Vagina (tissue), 2 donors: Measurements from ENCODE around the gene DOCK8. TPM values are rescaled to one million over a fixed set of nuclear protein-coding genes. Genes with fewer than 3 reads are reported as not detected.

ENCODE experiments used
- DNase-seq, 2 donors: peaks; one replicate each; pipeline ENCODE4 v3.0.0-alpha.2; 2017; ENCODE audit errors: extremely low spot score in 2 of 2
- H3K27ac ChIP-seq: fragments of 200-600 bp; sonication (generic); one replicate; pipeline ENCODE4 v1.5.1; 2019
- H3K27me3 ChIP-seq: fragments of 200-600 bp; sonication (generic); one replicate; pipeline ENCODE4 v1.5.1; 2019
- H3K36me3 ChIP-seq, 2 donors: fragments of 200-600 bp; sonication (generic); one replicate each; pipeline ENCODE4 v1.5.1; 2017 to 2019
- H3K4me1 ChIP-seq: fragments of 200-600 bp; sonication (generic); one replicate; pipeline ENCODE4 v1.5.1; 2019
- H3K4me3 ChIP-seq, 2 donors: fragments of 200-600 bp; sonication (generic); 1 replicate in 1 of 2; 2 replicates in 1 of 2; pipeline ENCODE4 v1.5.1; 2016 to 2019
- H3K9me3 ChIP-seq: fragments of 200-600 bp; sonication (generic); one replicate; pipeline ENCODE4 v1.5.1; 2019
- POLR2A ChIP-seq, 2 donors: fragments of 450-650 bp; IDR thresholded peaks; one replicate each; pipeline ENCODE4 v1.6.1; 2017; ENCODE audit warnings: antibody characterized with exemption in 2 of 2, mild to moderate bottlenecking in 2 of 2, moderate library complexity in 2 of 2
- POLR2AphosphoS5 ChIP-seq, 2 donors: sonication (generic); formaldehyde crosslinking; IDR thresholded peaks; one replicate each; pipeline ENCODE4 v1.9.0; 2017; ENCODE audit warnings: antibody characterized with exemption in 2 of 2, mild to moderate bottlenecking in 2 of 2, low read depth in 1 of 2; ENCODE audit not compliant: insufficient read depth in 1 of 2
- intact Hi-C: fragments of 100-400 bp; cut with DNase I; formaldehyde crosslinking; loops from one replicate; pipeline ENCODE4 v1.15.1; 2023
- total RNA-seq: library from RNA; depleted of rRNA; stranded (reverse); fragments of >200 nt; gene quantifications from one replicate; pipeline ENCODE4 v1.2.3, GENCODE V29; 2016
- TF ChIP-seq, protein P1 (sequence below), 3 experiments: fragments of 450-650 bp in 2 of 3; fragments of 200-600 bp in 1 of 3; sonication (generic) in 1 of 3; IDR thresholded peaks; one replicate each; pipeline ENCODE4 v1.5.1; 2017 to 2019; ENCODE audit warnings: antibody characterized with exemption in 3 of 3, mild to moderate bottlenecking in 2 of 3, moderate library complexity in 2 of 3

The DOCK8 gene
- total RNA-seq, 1 donor from 2014 or later, result 18.4 TPM

DNA sequence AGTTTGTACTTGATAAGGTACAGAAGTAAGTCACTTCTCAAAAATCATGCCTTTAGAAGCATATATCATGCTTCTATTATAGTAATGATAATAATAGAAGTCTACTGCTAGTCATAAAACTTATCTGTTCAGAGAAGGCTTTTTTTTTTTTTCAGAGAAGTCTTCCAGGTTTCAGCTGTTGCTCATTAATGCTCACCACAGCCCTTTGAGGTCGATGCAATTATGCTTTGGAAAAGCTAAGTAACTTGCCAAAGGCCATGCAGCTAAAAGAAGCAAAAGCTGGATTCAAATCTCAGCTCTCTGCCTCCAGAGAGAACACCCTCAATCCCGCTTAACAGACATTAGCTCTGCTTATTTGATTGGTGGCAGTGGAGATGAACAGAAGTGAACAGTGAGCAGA, 150.8 kb downstream of the DOCK8 start:
- H3K9me3 ChIP-seq, result no peaks in the 10 kb centered on the region
- no peaks in the 10 kb centered on the region for H3K4me1 ChIP-seq
- H3K4me3 ChIP-seq, result no peak overlapping the region
- intact Hi-C loops, result no loop called here
- TF ChIP-seq POLR2AphosphoS5 (IDR thresholded peaks at IDR 0.05; ENCODE audit: insufficient read depth in 1 of 2, low read depth in 1 of 2) (no peak), POLR2A (IDR thresholded peaks at IDR 0.05) (no peak)
- TF ChIP-seq, protein P1, sequence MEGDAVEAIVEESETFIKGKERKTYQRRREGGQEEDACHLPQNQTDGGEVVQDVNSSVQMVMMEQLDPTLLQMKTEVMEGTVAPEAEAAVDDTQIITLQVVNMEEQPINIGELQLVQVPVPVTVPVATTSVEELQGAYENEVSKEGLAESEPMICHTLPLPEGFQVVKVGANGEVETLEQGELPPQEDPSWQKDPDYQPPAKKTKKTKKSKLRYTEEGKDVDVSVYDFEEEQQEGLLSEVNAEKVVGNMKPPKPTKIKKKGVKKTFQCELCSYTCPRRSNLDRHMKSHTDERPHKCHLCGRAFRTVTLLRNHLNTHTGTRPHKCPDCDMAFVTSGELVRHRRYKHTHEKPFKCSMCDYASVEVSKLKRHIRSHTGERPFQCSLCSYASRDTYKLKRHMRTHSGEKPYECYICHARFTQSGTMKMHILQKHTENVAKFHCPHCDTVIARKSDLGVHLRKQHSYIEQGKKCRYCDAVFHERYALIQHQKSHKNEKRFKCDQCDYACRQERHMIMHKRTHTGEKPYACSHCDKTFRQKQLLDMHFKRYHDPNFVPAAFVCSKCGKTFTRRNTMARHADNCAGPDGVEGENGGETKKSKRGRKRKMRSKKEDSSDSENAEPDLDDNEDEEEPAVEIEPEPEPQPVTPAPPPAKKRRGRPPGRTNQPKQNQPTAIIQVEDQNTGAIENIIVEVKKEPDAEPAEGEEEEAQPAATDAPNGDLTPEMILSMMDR (IDR thresholded peaks at IDR 0.05), result no peak
- H3K27me3 ChIP-seq, result no peaks in the 10 kb centered on the region
- no peak overlapping the region for H3K27ac ChIP-seq
- H3K36me3 ChIP-seq, result peaks cover 0 to 5% of the 10 kb centered on the region in 2 donors
- DNase-seq, result no peak

DNA sequence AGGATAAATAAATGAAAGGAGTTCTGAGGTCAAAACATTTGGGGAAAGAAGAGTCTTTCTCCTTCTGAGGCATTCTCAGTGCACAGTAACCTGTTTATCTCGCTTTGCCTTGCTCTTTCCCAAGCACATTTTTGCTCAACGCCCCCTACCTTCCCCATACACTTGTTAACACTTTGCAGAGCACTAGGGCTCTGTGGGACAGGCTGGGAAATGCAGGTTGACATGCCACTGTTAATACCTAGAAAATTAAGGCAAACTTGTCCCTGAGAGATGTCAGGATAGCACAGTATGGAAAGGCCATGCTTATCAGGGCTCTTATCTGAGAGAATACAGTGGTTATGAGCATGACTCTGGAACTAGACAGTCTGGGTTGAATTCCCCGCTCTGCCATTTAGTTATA, 152.0 kb downstream of the DOCK8 start:
- peaks cover 0 to 5% of the 10 kb centered on the region in 2 donors for H3K36me3 ChIP-seq
- no peaks in the 10 kb centered on the region for H3K9me3 ChIP-seq
- TF ChIP-seq, protein P1 (IDR thresholded peaks at IDR 0.05), result no peak
- no peak for TF ChIP-seq POLR2A (IDR thresholded peaks at IDR 0.05)
- TF ChIP-seq POLR2AphosphoS5 (IDR thresholded peaks at IDR 0.05; ENCODE audit: insufficient read depth in 1 of 2, low read depth in 1 of 2), result no peak
- no peak for DNase-seq
- intact Hi-C loops, result no loop called here
- no peak overlapping the region for H3K27ac ChIP-seq
- no peaks in the 10 kb centered on the region for H3K4me1 ChIP-seq
- no peaks in the 10 kb centered on the region for H3K27me3 ChIP-seq
- H3K4me3 ChIP-seq, result no peak overlapping the region

DNA sequence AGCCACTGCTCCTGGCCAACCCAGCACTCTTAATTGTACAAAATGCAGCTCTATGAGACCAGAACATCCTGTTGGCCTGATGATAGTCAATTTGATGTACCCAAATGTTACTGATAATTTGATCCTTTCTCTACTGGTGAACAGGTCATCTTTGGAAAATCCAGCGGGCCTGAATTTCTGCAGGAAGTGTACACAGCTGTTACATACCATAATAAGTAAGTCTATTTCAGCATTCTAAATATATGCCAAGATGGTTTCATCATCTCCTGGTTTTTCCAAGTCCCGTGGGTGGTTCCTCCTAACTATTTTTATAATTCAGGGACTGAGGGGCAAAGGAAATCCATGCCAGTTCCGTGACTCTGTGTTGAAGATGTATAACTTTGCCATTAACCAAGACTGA, 155.4 kb downstream of the DOCK8 start:
- TF ChIP-seq, protein P1 (IDR thresholded peaks at IDR 0.05), result no peak
- TF ChIP-seq POLR2AphosphoS5 (IDR thresholded peaks at IDR 0.05; ENCODE audit: insufficient read depth in 1 of 2, low read depth in 1 of 2) (no peak), POLR2A (IDR thresholded peaks at IDR 0.05) (no peak)
- intact Hi-C loops, result no loop called here
- Histone ChIP-seq H3K27ac (no peak overlapping the region), H3K36me3 (peaks cover 0 to 5% of the 10 kb centered on the region in 2 donors), H3K27me3 (no peaks in the 10 kb centered on the region), H3K4me3 (no peak overlapping the region), H3K4me1 (no peaks in the 10 kb centered on the region), H3K9me3 (no peaks in the 10 kb centered on the region)
- DNase-seq, result no peak

DNA sequence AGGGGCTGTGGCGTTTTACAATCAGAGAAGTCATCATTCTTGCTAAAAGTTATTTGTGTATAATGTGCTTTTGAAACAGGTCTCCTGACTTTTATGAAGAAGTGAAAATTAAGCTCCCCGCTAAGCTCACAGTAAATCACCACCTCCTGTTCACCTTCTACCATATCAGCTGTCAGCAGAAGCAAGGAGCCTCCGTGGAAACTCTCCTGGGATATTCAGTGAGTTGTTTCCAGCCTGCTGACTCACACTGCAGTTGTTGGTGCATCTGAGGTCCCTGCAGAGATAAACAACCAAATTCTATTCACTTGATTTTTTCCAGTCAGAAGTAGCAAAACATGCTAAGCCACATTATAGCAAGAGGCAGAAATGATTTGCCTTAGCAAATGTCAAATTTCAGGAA, 156.7 kb downstream of the DOCK8 start:
- H3K4me3 ChIP-seq, result no peak overlapping the region
- H3K27me3 ChIP-seq, result no peaks in the 10 kb centered on the region
- intact Hi-C loops, result no loop called here
- TF ChIP-seq POLR2AphosphoS5 (IDR thresholded peaks at IDR 0.05; ENCODE audit: insufficient read depth in 1 of 2, low read depth in 1 of 2), result no peak
- TF ChIP-seq, protein P1 (IDR thresholded peaks at IDR 0.05), result no peak
- no peak for TF ChIP-seq POLR2A (IDR thresholded peaks at IDR 0.05)
- no peak overlapping the region for H3K27ac ChIP-seq
- DNase-seq, result no peak
- no peaks in the 10 kb centered on the region for H3K9me3 ChIP-seq
- peaks cover 0 to 5% of the 10 kb centered on the region in 2 donors for H3K36me3 ChIP-seq
- H3K4me1 ChIP-seq, result no peaks in the 10 kb centered on the region

DNA sequence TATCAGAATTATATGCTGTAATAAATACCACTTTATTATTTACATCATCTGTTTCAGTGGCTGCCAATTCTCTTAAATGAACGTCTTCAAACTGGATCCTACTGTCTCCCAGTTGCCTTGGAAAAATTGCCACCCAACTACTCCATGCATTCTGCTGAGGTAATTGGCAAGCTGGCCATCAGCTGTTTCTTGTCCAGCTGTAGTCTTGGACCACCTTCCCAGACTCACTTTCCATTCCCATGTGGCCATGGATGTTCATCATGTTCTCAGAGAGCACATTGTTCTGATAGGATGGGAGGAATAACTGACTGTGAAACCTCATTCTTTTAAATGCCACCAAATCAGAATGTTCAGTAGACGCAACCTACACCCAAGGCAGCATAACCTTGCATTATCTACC, 157.5 kb downstream of the DOCK8 start:
- intact Hi-C loops, result no loop called here
- peaks cover 0 to 11% of the 10 kb centered on the region in 2 donors for H3K36me3 ChIP-seq
- no peak overlapping the region for H3K4me3 ChIP-seq
- no peaks in the 10 kb centered on the region for H3K27me3 ChIP-seq
- H3K9me3 ChIP-seq, result no peaks in the 10 kb centered on the region
- TF ChIP-seq, protein P1 (IDR thresholded peaks at IDR 0.05), result no peak
- TF ChIP-seq POLR2AphosphoS5 (IDR thresholded peaks at IDR 0.05; ENCODE audit: insufficient read depth in 1 of 2, low read depth in 1 of 2), result no peak
- TF ChIP-seq POLR2A (IDR thresholded peaks at IDR 0.05), result no peak
- H3K4me1 ChIP-seq, result no peaks in the 10 kb centered on the region
- H3K27ac ChIP-seq, result no peak overlapping the region
- no peak for DNase-seq
